Erythroblast (primary cell): ENCODE measurements around the gene FIBCD1.

Source experiments
- GATA1 ChIP-seq: IDR thresholded peaks from 2 replicates; pipeline ENCODE4 v1.6.1; 2011; ENCODE audit warnings: low read depth, mild to moderate bottlenecking, control low read depth, low read length, moderate library complexity
- POLR2A ChIP-seq: IDR thresholded peaks from 2 replicates; pipeline ENCODE4 v1.6.1; 2011; ENCODE audit warnings: mild to moderate bottlenecking, low read length

DNA sequence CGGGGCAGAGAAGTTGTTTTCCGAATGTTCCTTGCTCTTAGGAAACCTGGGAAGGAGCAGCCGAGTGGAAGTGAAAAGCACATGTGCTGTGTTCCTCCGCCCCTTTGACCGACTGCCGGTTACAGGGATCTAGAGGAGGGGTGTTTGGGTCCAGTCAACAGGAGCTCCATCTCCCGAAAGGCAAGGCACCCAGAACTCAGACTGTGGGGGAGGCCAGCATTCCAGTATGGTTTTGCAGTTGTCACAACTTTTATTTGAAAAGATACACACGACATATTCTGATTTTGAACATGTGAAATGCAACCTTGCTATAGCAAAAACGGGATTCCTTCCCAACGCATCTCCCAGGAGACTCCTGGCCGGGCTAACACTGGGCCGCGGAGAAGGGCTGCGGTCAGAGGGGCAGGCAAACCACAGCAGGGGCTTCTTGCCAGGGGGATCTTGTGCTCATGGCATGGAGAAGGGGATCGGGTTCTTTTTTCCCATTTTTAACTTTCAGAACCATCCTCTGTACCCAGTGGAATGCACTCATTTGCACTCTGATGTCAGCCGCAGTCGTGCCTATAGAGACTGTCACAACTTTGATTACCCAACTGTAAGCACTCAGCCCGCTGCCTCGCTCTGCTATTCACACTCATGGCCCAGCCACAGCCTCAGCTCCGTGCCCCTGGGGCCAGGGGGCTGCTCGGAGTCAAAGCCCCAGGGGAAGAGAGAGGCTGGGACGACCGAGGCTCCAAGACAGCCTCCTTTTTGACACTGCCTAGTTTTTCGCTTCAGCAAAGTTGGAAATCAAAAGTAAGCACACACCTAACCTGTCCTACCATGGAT is 46.4 kb downstream of the FIBCD1 start:
- no peak for TF ChIP-seq POLR2A
- TF ChIP-seq GATA1: no peak
